HG03558 (cell line): Measurements from ENCODE around the gene GPR62.
"Not testable (repeated sequence)": the region's sequence is repeated elsewhere in the genome, so short reads cannot be mapped to it uniquely, and the experiment has no call there.

Experiments used
- ATAC-seq: cut with Tn5 transposase; IDR thresholded peaks from one replicate; pipeline ENCODE4 v1.9.1; 2021; ENCODE audit warnings: moderate number of reproducible peaks; ENCODE audit not compliant: unreplicated experiment; ENCODE audit errors: extremely low read depth

The GPR62 gene

DNA sequence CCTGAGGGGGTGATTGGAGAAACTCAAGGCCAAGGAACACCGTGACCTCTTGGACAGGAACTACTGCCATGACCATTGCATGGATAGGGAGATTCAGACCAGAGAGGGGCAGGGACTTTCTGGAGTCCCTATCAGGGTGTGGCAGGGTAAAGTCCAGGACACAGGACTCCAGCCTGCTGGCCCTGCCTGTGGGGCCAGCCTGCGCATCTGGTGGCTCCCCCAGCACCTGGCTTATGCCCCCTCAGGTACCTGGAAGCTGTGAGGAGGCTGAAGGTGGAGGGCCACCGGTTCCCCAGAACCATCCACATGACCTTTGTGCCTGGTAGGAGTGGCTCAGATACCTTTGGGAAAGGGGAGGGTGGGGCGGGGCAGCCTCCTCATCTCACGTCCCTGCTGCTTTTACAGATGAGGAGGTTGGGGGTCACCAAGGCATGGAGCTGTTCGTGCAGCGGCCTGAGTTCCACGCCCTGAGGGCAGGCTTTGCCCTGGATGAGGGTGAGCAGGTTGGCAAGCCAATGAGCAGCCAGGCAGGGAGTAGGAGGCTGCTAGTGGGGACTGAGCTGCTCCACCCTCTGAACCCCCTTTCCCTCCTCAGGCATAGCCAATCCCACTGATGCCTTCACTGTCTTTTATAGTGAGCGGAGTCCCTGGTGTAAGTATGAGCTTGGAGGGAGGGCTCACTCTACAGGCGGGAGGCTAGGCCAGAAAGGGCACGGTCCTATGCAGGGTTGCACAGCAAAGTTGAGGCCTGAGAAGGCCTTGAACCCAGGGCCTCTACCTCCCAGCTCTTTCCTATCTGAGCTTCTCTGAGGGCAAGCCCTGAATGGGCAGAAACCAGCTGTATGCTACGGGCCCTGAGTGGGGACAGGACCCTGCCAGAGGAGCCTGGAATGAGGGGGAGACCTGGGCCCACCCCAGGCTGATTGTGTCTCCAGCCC is 31.1 kb downstream of the GPR62 start:
- ATAC-seq = no peak

DNA sequence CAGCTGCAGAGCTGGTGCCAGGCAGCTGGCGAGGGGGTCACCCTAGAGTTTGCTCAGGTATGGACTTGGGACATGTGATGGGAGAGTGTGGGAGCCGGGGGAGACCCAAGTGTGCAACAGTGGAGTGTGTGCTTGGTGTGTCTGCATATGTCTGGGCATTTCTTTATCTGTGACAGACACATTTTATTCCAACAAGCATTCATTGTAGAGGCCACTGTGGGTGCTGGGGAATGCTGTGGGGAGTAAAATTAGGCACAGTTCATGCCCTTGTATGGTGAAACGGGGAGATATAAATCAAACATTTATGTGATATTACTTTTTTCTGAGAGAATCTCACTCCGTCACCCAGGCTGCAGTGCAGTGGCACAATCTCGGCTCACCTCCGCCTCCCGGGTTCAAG is 32.4 kb downstream of the GPR62 start:
- ATAC-seq = no peak

DNA sequence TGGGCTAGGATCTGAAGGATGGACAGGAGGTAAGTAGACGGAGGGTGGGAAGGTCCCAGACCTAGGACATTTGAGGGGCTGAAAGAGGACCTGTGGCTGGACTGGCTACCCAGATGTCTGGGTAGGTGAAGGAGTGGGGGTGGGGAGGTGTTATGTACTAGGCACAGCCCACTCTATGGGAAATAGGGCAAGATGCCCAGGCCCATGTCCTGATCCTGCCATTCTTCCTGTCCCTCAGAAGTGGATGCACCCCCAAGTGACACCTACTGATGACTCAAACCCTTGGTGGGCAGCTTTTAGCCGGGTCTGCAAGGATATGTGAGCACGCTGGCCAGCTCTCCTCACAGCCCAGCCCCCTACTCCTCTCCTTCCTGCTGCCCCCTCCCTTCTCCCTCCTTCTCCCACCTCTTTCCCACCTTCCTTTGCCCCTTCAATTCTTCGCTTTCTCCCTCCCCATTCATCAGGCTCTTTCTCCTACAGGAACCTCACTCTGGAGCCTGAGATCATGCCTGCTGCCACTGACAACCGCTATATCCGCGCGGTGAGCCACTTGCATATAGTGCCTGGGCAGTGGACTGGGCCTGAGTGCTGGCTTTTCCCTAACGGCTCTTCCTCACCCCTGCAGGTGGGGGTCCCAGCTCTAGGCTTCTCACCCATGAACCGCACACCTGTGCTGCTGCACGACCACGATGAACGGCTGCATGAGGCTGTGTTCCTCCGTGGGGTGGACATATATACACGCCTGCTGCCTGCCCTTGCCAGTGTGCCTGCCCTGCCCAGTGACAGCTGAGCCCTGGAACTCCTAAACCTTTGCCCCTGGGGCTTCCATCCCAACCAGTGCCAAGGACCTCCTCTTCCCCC is 33.3 kb downstream of the GPR62 start:
- no peak for ATAC-seq

DNA sequence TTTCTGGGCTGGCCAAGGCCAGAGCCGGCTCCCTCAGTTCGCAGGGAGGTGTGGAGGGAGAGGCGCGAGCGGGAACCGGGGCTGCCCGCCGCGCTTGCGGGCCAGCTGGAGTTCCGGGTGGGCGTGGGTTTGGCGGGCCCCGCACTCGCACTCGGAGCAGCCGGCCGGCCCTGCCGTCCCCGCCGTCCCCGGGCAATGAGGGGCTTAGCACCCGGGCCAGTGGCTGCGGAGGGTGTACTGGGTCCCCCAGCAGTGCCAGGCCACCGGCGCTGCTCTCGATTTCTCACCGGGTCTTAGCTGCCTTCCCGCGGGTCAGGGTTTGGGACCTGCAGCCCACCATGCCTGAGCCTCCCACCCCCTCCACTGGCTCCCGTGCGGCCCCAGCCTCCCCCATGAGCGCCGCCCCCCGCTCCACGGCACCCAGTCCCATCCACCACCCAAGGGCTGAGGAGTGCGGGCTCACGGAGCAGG is 35.4 kb downstream of the GPR62 start:
- not testable (repeated sequence) for ATAC-seq

DNA sequence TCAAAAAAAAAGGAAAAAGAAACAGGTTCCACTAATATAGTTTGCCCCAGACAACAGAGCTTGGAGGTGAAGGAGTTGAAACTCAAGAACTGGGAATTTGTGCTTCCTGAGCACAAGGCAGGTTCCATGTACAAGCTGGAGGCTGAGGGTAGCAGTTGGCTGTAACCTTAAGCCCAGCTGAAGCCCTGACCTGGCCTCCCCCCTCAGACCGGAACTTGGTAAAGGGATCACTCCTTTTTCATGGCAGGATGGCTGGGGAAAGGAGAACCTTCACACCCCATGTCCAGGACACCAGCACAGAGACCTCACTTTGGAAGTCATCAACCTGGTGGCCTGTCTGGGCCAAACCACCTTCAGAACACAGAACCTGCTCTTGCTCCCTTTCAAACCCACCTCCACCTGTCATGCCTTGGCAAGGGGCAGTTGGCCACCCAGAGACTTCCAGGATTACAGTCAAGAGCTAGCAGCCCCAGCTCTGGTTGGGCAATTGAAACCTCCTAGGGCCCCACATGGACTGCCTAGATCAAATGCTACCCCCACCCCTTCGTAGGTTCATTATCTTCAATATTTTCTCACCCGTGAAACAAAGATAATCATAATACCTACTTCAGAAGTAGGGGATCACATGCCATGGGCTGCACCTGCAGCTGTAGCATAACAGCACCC is 37.0 kb downstream of the GPR62 start:
- no peak for ATAC-seq

DNA sequence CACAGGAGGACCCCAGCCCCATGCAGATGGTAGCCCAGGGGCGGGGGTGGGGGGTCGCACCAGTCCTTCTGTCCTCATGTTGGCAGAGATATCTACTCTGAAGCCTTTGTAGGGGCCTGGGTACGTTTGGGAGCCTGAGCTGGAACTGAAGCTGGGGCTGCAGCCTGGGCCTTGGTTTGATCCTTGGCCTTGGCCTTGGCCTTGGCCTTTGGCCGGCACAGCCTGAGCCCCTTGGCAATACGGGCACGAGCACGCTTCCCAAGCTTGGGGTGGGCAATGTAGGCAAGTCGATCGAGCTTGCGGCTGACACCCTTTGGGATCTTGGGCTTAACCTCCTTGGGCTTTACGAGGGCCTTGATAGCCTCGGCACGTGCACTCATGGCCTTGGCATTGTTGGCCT is 38.5 kb downstream of the GPR62 start:
- not testable (repeated sequence) for ATAC-seq

DNA sequence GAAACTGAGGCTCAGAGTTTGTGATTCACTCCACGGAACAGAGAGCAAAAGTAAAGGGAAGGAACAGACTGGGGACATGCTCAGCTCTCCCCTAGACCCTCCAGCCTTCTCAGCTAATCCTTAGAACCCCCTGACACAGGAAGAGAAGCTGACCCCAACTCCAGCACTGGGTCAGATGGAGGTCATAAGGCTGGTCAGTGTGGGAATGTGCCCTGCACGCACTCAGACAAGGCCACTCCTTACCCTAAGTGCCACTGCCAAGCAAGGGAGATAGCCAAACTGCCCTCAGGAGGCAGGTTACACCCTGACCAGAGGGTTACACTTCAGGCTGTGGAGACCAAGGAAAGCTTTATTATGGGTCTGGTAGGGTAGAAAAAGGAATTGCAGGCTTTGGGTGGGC is 39.3 kb downstream of the GPR62 start:
- ATAC-seq = no peak

DNA sequence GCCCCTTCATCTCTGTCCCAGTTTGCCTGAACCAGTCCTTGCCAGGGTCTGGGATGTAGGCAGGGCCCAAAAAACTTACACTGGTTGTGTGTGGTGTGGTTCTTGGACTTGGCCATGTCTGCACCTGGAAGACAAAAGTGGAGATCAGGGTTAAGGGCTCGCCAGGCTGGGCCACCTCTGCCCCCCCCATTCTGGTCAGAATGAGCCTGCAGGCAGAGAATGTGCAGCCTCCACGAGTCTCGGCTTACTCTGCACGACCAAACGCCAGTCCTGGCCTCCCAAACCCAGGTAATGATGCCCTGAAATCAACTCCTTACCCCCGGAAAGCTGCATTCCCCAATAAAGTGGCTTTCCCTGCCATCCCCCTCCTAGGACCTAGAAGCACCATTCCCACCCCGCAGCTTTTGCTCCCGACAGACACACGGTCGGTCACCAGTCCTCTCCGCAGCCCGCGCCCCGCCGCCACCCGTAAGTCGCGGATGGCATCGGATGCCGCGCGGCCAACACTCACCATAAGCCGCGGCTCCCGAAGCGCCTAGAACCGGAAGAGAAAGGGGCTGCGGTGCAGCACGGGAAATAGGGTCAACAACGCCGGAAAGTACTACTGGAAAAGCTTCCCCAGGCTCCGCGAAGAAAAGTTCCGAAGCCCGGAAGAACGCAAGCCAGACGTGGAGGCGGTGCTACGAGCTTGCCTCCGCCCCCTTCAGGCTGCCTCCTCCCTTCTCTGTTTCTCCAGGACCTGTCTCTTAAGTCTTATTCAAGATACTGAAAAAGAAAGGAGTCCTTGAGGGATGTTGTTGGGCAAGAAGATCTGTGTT is 40.4 kb downstream of the GPR62 start, which contains the start of gene RPL29:
RPL29 (minus strand) TSS at position 550 of the 818 bp plus-strand sequence; CDS start at position 116, 434 bp downstream.
- peak; percentile 65 for ATAC-seq

DNA sequence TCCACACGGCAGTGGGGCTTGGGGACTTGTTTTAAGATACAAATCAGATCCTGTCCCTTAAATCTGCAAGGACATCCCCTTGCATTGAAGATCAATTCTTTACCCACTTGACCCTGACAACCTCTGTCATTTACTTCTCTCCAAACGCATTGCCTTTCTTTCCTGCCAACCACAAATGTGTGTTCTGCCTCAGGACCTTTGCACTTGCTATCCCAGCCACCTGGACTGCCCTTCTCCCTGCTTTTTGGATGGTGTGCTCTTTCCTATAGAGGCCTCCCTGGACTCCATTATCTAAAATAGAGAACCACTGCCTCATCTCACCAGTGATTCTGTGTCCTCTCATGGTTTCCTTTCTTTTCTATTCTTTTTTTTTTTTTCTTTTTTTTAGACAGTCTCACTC is 42.0 kb downstream of the GPR62 start:
- no peak for ATAC-seq

DNA sequence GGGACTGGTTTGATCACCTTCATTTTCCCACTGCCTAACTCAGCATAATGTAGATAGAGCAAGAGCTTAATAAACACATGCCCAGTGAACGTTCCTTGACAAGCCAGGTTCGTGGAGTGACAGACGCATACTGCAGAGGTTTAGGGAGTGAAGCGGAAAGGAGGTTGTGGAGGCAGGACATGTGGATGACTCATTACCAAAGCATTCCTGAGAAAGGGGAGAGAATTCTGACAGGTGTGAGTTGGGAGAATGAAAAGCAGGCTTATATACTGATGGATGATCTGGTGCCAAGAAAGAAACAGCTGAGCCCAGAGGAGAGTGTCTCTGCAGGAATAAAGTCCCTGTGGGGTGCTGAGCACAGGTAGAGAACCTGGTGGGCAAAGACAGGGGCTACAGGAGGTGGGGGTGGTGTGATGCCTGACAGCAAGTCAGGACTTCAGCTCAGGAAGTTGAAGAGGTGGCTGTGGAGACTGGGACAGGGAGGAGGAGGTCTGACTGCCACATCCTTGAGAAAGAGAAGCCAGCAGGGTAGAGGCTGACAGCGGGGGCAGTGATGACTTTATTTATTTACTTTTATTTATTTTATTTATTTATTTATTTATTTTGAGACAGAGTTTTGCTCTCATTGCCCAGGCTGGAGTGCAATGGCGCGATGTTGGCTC is 42.9 kb downstream of the GPR62 start:
- no peak for ATAC-seq

DNA sequence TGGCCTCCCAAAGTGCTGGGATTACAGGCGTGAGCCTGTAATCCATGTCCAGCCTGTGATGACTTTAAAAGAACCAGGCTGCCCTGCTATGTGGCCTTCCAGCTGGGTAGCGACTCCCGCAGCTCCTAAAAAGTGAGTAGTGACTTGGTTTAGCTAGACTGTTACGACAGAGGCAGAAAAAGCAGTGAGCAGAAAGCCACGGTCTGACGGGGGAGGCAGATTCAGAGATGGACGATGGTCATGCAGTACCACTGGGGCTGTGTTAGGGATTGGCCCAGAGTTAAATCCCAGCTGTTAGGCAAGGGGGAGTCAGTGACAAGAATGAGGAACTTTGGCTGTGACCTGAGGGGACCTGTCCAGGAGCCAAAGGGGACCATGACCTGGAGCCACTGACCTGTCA is 43.6 kb downstream of the GPR62 start:
- ATAC-seq = no peak

DNA sequence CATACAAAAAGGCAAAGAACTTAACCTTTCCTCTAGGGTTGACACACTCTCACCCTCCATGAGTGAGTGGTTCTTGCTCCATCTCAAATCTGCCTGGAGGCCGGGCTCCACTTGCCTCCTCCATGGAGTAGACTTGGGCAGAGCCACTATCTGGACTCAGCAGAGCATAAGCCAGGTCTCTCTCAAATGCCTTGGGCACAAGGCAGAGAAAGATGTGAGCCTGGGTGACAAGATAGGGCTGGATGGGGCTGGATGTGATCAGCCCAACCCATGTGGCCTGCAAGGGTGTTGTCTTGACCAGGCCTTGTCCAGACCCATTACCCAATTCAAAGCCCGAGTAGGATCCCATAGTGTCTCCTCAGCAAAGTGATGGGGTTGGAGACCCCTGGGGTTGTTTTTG is 44.7 kb downstream of the GPR62 start:
- ATAC-seq = no peak

DNA sequence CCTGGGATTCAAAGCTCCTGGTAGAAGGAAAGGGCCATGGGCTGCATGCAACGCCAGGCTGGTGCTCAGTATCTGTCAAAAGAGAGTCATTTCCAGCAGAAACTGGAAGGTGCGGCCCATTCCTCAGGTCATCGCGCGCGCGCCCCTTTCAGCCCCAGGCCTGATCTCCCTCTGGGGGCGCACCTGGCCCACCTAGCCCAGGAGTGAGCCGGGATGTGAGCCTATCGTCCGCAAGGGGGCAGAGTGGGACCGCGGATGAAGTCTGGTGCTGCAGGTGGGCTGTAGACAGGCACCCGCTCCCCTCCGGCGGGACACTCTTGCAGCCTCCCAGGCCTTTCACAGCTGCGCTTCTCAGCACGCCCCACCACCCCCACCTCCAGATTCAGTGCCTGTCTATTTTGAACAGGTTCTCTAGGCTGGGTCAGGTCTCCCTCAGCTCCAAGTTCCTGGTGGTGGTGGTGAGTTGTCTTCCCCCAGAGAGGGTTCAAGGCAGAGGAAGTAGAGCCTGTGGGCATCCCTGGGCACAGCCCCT is 46.3 kb downstream of the GPR62 start:
- ATAC-seq = no peak

DNA sequence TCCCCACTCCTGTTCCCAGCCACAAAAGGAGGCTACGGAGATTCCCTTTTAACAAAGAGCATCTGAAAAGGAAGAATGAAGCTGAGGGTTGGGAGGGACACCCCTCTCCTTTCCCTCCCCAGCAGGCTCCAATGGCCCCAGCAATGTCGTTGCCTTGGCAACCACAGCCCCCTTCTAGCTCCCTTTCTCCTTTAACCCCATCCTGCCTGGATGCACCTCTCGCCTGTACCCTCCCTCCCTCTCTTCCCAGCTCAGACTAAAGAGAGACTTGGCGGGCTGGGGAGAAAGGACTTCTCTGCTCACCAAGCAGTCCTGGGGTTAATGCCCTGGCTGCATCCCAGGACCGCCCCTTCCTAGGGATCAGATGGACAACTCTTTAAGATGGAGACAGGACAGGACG is 47.6 kb downstream of the GPR62 start:
- no peak for ATAC-seq

DNA sequence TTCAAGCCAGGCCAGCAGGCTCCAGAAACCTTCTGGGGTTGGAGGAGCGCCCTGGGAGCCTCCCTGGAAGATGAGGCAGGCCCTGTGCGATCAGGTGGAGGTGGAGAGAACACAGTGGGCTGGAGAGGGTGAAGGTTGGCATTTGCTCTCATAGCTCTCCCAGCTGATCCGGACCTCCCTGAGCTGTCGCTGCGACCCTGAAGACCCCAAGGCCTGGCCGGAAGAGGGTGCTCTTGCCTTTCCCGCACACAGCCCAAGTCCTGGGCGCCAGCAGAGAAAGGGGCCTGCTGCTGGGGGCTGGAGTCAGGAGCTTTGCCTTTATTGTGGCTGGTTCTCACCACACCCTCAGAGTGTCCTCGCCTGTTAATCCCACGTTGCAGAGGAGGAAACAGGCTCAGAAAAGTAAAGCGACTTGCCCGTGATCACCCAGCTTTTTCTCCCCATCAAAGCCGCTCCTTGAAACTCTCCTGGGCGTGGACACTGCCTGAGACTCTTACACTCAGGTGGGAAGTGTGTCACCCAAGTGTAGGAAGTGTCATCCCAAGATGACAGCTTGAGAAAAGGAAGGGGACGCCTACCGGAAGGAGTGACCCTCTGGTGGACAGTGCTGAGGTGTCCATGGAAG is 49.1 kb downstream of the GPR62 start:
- ATAC-seq = no peak

DNA sequence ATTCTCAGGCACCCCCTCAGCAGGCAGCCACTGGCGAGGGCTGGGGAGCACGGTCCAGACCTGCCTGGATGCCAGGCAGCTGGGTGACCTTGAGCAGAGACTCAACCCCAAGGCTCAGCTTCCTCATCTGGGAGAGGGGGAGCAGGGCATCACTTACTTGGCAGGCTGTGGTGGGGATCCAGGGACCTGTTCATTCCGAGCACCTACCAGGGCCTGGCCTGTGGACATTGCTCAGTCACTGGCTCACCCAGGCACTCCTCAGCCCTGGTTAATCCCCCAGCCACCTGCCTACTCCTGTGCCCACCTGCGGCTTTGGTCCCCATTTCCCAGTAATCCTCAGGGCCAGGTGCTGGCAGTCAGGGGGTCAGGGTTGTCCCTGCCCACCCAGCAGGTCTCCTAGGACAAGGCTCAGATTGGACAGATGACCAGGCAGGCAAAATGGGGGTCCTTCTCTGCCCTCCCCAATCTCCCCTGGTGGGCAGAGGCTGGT is 49.8 kb downstream of the GPR62 start:
- no peak for ATAC-seq

DNA sequence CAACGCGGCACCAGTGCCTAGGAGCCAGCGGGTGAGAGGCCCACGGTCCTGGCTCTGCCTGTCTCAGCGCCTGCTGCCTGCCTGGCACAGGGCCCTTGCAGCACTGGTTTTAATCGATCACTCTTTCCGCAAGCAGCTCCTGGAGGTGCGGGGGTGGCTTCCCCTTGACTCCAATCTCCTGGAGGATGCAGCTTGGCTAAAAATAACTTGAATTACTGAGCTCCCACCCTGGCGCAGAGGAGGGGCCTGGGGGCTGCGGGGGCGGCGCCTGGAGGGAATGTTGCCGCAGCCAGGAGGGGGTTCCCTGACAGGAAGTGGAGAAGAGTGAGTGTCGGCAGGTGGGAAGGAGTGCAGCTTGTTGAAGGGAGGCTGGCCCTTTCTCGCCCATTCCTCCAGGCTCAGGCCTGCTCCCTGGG is 50.4 kb downstream of the GPR62 start:
- no peak for ATAC-seq
